ENCODE data around the gene GNA15. TPM values are rescaled to one million over a fixed set of nuclear protein-coding genes. Genes with fewer than 3 reads are reported as not detected.

GNA15 gene
- total RNA-seq, 1 experiment from 2014 or later: 0.22 TPM

GRCh38 chr19:3142781-3143337, 7.0 kb downstream of the GNA15 start (continued):
- TF ChIP-seq FOXP4 (CRISPR knock-in tag; IDR thresholded peaks at IDR 0.05): no peak
- TF ChIP-seq RORB (CRISPR knock-in tag; IDR thresholded peaks at IDR 0.05): no peak
- TF ChIP-seq ATF2 (CRISPR knock-in tag; IDR thresholded peaks at IDR 0.05; ENCODE audit: borderline replicate concordance, low read depth): no peak
- no peak for TF ChIP-seq NR1H2 (CRISPR knock-in tag; IDR thresholded peaks at IDR 0.05)
- TF ChIP-seq CDX4 (CRISPR knock-in tag; IDR thresholded peaks at IDR 0.05; ENCODE audit: borderline replicate concordance): no peak
- TF ChIP-seq CBFB (CRISPR knock-in tag; IDR thresholded peaks at IDR 0.05; ENCODE audit: low read depth): no peak

- H3K27me3 Mint-ChIP-seq (ENCODE audit: low read depth): no peaks in the 10 kb centered on the region; the same call in 1 of the 2 replicates
- H3K27ac Mint-ChIP-seq: no peak overlapping the region
- ChIA-PET CTCF (interaction anchor here (0.6 to 2.0 kb wide), 12 partner anchors 10 to 259 kb away, joined by 3 to 16 read pairs (median 4); partner anchors contain the start of gene GNA15), POLR2A (no interaction called here)
- DNase-seq (ENCODE audit: low spot score): no peak
- no peak; the same call in 1 of the 2 replicates for ATAC-seq
- no peaks in the 10 kb centered on the region for H3K9me3 Mint-ChIP-seq
- TF ChIP-seq FOXP1 (CRISPR knock-in tag; IDR thresholded peaks at IDR 0.05; ENCODE audit: borderline replicate concordance) (peak; percentile 20; the same call in 1 of the 2 replicates), ATF3 (CRISPR knock-in tag; conservative IDR thresholded peaks at IDR 0.05) (no peak), ATF2 (CRISPR knock-in tag; IDR thresholded peaks at IDR 0.05; ENCODE audit: borderline replicate concordance, low read depth) (no peak)
- no peaks in the 10 kb centered on the region for H3K36me3 Mint-ChIP-seq
- peaks cover 3% of the 10 kb centered on the region; the same call in 1 of the 2 replicates for H3K4me1 Mint-ChIP-seq
- no peak overlapping the region for H3K4me3 Mint-ChIP-seq
Measured at GRCh38 chr19:3145909-3146676, 10.3 kb downstream of the GNA15 start.

- DNase-seq (ENCODE audit: low spot score): peak; percentile 84
- H3K9me3 Mint-ChIP-seq: no peaks in the 10 kb centered on the region
- H3K27ac Mint-ChIP-seq: no peak overlapping the region
- H3K4me3 Mint-ChIP-seq: no peak overlapping the region
- TF ChIP-seq ZNF121 (CRISPR knock-in tag; IDR thresholded peaks at IDR 0.05): peak; percentile 72; the same call in 1 of the 2 replicates
- TF ChIP-seq ZNF219 (CRISPR knock-in tag; IDR thresholded peaks at IDR 0.05; ENCODE audit: borderline replicate concordance): no peak
- no peak for TF ChIP-seq TCF7 (CRISPR knock-in tag; IDR thresholded peaks at IDR 0.05; ENCODE audit: low read depth)
- no peak for TF ChIP-seq SP1 (CRISPR knock-in tag; conservative IDR thresholded peaks at IDR 0.05)
- no peak for TF ChIP-seq ZNF416 (CRISPR knock-in tag; IDR thresholded peaks at IDR 0.05)
- TF ChIP-seq MYBL2 (CRISPR knock-in tag; IDR thresholded peaks at IDR 0.05): no peak
- no peak for TF ChIP-seq OVOL2 (CRISPR knock-in tag; IDR thresholded peaks at IDR 0.05; ENCODE audit: borderline replicate concordance)
- peak; percentile 98 for TF ChIP-seq GTF2I (CRISPR knock-in tag; conservative IDR thresholded peaks at IDR 0.05)
- TF ChIP-seq CTCF (IDR thresholded peaks at IDR 0.05): peak; percentile 90
- POLR2A ChIA-PET: no interaction called here
- peaks cover 3% of the 10 kb centered on the region; the same call in 1 of the 2 replicates for H3K4me1 Mint-ChIP-seq
- peak; percentile 77 for ATAC-seq
- no peaks in the 10 kb centered on the region for H3K36me3 Mint-ChIP-seq
- CTCF ChIA-PET: interaction anchor here (0.6 to 2.0 kb wide), 12 partner anchors 11 to 259 kb away, joined by 3 to 16 read pairs (median 4); partner anchors contain the start of gene GNA15
- H3K27me3 Mint-ChIP-seq (ENCODE audit: low read depth): no peaks in the 10 kb centered on the region; the same call in 1 of the 2 replicates
Measured at GRCh38 chr19:3146677-3147100, 10.9 kb downstream of the GNA15 start.

Data from WTC11 (cell line).